ENCODE data around the gene DEFB124.

GRCh38 chr20:31473331-31474096 lies 1.4 kb downstream of the DEFB124 start:
- TF ChIP-seq CTCF (IDR thresholded peaks at IDR 0.05) (no peak), POLR2A (IDR thresholded peaks at IDR 0.05) (no peak)

All from breast epithelium (tissue), 3 donors.